K562 (cell line): ENCODE data around the gene KTI12. TPM values are rescaled to one million over a fixed set of nuclear protein-coding genes. Genes with fewer than 3 reads are reported as not detected.

Source experiments
- DPF2 ChIP-seq: fragments of 450-650 bp; IDR thresholded peaks from 2 replicates; pipeline ENCODE4 v1.6.1; 2016
- FOXJ3 ChIP-seq: sonication (generic); formaldehyde crosslinking; IDR thresholded peaks from 2 replicates; pipeline ENCODE4 v1.4.0; 2020; ENCODE audit warnings: mild to moderate bottlenecking, missing genetic modification reagents
- TCFL5 ChIP-seq: fragments of 250-450 bp; sonication (Bioruptor Pico); conservative IDR thresholded peaks from 2 replicates; pipeline ENCODE4 v1.6.1; 2021; ENCODE audit warnings: mild to moderate bottlenecking, moderate library complexity, matching md5 sums
- ZNF212 ChIP-seq: fragments of 450-650 bp; formaldehyde crosslinking; IDR thresholded peaks from 2 replicates; pipeline ENCODE4 v1.4.0; 2020; ENCODE audit warnings: mild to moderate bottlenecking
- polyA plus RNA-seq, 8 experiments: library from polyadenylated mRNA; depleted of rRNA in 4 of 8; stranded (reverse) in 5 of 8; unstranded in 3 of 8; fragments of >200 nt; fragmentation: Nextera tagmentation in 2 of 8; fragmentation: Illumina TruSeq in 1 of 8; extraction: Ambion mirVana in 2 of 8; extraction: Trizol in 1 of 8; gene quantifications; 2 replicates each; pipeline versions ENCODE4 v1.2.1 to v1.2.3, GENCODE V29; 2011 to 2014; ENCODE audit warnings: inconsistent platforms in 1 of 8, missing spikeins in 1 of 8
- total RNA-seq, 7 experiments: library from RNA; depleted of rRNA in 6 of 7; stranded (reverse); fragments of >200 nt in 6 of 7; fragmentation: Illumina TruSeq in 2 of 7; extraction: Trizol in 2 of 7; gene quantifications; 2 replicates each; pipeline versions ENCODE4 v1.2.1 to v1.2.3, GENCODE V29; 2011 to 2021; ENCODE audit warnings: low replicate concordance in 1 of 7
- TF ChIP-seq, protein P1 (sequence below): fragments of 450-650 bp; IDR thresholded peaks from 2 replicates; pipeline ENCODE4 v1.6.1; 2016; ENCODE audit warnings: mild to moderate bottlenecking, moderate library complexity
- TF ChIP-seq, protein P2 (sequence below): sonication (generic); formaldehyde crosslinking; IDR thresholded peaks from 2 replicates; pipeline ENCODE4 v1.8.0; 2022; ENCODE audit warnings: mild to moderate bottlenecking, missing genetic modification reagents, borderline replicate concordance
- TF ChIP-seq, protein P3 (sequence below): fragments of 450-650 bp; IDR thresholded peaks from 2 replicates; pipeline ENCODE4 v1.6.1; 2018; ENCODE audit not compliant: partially characterized antibody

The KTI12 gene
- total and polyA plus RNA-seq, 9 of the 15 experiments (the other 6 are each of a cell fraction or from before 2014, with no cell fraction given), result 3.1 to 22.8 (median 11.6) TPM

DNA sequence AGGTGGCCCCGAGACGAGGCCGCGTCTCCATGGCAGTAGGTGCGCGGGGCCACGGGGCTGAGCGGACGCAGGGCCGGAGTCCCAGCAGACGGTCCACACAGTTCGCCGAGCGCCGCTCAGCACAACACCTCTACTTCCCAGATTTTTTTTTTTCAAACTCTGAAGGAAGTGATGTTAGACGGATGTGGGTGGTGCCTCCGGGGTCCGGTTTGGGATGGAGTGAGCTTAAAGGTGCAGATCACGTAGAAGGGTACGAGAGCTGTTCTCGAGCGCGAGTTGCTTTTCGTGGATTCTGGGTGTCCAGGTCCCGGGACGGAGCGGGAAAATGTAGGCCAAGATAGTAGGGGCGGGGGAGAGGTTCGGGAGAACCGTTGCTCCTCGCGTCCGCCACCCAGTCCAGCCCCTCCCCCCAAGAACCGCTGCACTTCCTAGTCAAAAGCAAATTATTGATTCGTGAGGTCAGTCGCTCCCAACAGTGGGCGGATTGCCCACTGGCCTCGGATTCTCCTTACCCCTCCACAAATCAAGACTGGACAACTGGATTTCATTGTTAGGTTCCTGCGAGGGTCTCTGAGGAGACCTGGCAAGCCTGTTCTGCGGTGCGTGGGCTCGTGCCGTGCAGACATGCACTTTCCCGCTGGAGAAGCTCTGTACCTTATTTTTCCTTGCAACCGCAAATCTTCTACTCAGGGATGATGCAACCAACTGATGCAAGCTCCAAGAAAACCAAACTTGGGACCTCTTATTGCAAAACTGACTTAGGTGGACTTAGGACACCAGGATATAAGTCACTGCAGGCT, 21.7 kb upstream of the KTI12 start, which contains the start of gene TXNDC12 (continued):
- TF ChIP-seq, protein P1, sequence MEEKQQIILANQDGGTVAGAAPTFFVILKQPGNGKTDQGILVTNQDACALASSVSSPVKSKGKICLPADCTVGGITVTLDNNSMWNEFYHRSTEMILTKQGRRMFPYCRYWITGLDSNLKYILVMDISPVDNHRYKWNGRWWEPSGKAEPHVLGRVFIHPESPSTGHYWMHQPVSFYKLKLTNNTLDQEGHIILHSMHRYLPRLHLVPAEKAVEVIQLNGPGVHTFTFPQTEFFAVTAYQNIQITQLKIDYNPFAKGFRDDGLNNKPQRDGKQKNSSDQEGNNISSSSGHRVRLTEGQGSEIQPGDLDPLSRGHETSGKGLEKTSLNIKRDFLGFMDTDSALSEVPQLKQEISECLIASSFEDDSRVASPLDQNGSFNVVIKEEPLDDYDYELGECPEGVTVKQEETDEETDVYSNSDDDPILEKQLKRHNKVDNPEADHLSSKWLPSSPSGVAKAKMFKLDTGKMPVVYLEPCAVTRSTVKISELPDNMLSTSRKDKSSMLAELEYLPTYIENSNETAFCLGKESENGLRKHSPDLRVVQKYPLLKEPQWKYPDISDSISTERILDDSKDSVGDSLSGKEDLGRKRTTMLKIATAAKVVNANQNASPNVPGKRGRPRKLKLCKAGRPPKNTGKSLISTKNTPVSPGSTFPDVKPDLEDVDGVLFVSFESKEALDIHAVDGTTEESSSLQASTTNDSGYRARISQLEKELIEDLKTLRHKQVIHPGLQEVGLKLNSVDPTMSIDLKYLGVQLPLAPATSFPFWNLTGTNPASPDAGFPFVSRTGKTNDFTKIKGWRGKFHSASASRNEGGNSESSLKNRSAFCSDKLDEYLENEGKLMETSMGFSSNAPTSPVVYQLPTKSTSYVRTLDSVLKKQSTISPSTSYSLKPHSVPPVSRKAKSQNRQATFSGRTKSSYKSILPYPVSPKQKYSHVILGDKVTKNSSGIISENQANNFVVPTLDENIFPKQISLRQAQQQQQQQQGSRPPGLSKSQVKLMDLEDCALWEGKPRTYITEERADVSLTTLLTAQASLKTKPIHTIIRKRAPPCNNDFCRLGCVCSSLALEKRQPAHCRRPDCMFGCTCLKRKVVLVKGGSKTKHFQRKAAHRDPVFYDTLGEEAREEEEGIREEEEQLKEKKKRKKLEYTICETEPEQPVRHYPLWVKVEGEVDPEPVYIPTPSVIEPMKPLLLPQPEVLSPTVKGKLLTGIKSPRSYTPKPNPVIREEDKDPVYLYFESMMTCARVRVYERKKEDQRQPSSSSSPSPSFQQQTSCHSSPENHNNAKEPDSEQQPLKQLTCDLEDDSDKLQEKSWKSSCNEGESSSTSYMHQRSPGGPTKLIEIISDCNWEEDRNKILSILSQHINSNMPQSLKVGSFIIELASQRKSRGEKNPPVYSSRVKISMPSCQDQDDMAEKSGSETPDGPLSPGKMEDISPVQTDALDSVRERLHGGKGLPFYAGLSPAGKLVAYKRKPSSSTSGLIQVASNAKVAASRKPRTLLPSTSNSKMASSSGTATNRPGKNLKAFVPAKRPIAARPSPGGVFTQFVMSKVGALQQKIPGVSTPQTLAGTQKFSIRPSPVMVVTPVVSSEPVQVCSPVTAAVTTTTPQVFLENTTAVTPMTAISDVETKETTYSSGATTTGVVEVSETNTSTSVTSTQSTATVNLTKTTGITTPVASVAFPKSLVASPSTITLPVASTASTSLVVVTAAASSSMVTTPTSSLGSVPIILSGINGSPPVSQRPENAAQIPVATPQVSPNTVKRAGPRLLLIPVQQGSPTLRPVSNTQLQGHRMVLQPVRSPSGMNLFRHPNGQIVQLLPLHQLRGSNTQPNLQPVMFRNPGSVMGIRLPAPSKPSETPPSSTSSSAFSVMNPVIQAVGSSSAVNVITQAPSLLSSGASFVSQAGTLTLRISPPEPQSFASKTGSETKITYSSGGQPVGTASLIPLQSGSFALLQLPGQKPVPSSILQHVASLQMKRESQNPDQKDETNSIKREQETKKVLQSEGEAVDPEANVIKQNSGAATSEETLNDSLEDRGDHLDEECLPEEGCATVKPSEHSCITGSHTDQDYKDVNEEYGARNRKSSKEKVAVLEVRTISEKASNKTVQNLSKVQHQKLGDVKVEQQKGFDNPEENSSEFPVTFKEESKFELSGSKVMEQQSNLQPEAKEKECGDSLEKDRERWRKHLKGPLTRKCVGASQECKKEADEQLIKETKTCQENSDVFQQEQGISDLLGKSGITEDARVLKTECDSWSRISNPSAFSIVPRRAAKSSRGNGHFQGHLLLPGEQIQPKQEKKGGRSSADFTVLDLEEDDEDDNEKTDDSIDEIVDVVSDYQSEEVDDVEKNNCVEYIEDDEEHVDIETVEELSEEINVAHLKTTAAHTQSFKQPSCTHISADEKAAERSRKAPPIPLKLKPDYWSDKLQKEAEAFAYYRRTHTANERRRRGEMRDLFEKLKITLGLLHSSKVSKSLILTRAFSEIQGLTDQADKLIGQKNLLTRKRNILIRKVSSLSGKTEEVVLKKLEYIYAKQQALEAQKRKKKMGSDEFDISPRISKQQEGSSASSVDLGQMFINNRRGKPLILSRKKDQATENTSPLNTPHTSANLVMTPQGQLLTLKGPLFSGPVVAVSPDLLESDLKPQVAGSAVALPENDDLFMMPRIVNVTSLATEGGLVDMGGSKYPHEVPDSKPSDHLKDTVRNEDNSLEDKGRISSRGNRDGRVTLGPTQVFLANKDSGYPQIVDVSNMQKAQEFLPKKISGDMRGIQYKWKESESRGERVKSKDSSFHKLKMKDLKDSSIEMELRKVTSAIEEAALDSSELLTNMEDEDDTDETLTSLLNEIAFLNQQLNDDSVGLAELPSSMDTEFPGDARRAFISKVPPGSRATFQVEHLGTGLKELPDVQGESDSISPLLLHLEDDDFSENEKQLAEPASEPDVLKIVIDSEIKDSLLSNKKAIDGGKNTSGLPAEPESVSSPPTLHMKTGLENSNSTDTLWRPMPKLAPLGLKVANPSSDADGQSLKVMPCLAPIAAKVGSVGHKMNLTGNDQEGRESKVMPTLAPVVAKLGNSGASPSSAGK, result peak; percentile 60
- no peak for TF ChIP-seq FOXJ3 (CRISPR knock-in tag)
- TF ChIP-seq DPF2, result peak; percentile 58; the same call in 1 of the 2 replicates
- TF ChIP-seq ZNF212, result no peak
- TF ChIP-seq, protein P2, sequence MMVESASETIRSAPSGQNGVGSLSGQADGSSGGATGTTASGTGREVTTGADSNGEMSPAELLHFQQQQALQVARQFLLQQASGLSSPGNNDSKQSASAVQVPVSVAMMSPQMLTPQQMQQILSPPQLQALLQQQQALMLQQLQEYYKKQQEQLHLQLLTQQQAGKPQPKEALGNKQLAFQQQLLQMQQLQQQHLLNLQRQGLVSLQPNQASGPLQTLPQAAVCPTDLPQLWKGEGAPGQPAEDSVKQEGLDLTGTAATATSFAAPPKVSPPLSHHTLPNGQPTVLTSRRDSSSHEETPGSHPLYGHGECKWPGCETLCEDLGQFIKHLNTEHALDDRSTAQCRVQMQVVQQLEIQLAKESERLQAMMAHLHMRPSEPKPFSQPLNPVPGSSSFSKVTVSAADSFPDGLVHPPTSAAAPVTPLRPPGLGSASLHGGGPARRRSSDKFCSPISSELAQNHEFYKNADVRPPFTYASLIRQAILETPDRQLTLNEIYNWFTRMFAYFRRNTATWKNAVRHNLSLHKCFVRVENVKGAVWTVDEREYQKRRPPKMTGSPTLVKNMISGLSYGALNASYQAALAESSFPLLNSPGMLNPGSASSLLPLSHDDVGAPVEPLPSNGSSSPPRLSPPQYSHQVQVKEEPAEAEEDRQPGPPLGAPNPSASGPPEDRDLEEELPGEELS (CRISPR knock-in tag), result peak; percentile 72; the same call in 1 of the 2 replicates
- TF ChIP-seq TCFL5 (CRISPR knock-in tag), result no peak
- TF ChIP-seq, protein P3, sequence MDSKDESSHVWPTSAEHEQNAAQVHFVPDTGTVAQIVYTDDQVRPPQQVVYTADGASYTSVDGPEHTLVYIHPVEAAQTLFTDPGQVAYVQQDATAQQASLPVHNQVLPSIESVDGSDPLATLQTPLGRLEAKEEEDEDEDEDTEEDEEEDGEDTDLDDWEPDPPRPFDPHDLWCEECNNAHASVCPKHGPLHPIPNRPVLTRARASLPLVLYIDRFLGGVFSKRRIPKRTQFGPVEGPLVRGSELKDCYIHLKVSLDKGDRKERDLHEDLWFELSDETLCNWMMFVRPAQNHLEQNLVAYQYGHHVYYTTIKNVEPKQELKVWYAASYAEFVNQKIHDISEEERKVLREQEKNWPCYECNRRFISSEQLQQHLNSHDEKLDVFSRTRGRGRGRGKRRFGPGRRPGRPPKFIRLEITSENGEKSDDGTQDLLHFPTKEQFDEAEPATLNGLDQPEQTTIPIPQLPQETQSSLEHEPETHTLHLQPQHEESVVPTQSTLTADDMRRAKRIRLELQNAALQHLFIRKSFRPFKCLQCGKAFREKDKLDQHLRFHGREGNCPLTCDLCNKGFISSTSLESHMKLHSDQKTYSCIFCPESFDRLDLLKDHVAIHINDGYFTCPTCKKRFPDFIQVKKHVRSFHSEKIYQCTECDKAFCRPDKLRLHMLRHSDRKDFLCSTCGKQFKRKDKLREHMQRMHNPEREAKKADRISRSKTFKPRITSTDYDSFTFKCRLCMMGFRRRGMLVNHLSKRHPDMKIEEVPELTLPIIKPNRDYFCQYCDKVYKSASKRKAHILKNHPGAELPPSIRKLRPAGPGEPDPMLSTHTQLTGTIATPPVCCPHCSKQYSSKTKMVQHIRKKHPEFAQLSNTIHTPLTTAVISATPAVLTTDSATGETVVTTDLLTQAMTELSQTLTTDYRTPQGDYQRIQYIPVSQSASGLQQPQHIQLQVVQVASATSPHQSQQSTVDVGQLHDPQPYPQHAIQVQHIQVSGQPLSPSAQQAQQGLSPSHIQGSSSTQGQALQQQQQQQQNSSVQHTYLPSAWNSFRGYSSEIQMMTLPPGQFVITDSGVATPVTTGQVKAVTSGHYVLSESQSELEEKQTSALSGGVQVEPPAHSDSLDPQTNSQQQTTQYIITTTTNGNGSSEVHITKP, result peak; percentile 27
